Smooth muscle cell (in vitro differentiated cells): ENCODE measurements around the gene GPR183. TPM values are rescaled to one million over a fixed set of nuclear protein-coding genes. Genes with fewer than 3 reads are reported as not detected.

Source experiments
- DNase-seq: peaks from one replicate; lab custom pipeline; 2025; ENCODE audit not compliant: unreplicated experiment; lab: John Stamatoyannopoulos, UW
- H2AFZ ChIP-seq: fragments of 200-600 bp; sonication (generic); 2 replicates; pipeline ENCODE4 v1.6.0; 2016; ENCODE audit warnings: antibody characterized with exemption, low read depth, mild to moderate bottlenecking
- H3F3A ChIP-seq: fragments of 200-600 bp; sonication (generic); 2 replicates; pipeline ENCODE4 v1.6.0; 2017; ENCODE audit warnings: antibody characterized with exemption, low read depth
- H3K27ac ChIP-seq: fragments of 200-600 bp; sonication (generic); 2 replicates; pipeline ENCODE4 v1.5.1; 2016; ENCODE audit warnings: low read depth, mild to moderate bottlenecking
- H3K27me3 ChIP-seq: fragments of 200-600 bp; sonication (generic); 2 replicates; pipeline ENCODE4 v1.6.1; 2016; ENCODE audit warnings: low read depth, mild to moderate bottlenecking
- H3K36me3 ChIP-seq: fragments of 200-600 bp; sonication (generic); 2 replicates; pipeline ENCODE4 v1.5.1; 2016; ENCODE audit warnings: low read depth
- H3K4me1 ChIP-seq: fragments of 200-600 bp; sonication (generic); 2 replicates; pipeline ENCODE4 v1.5.1; 2016; ENCODE audit warnings: low read depth
- H3K4me2 ChIP-seq: fragments of 200-600 bp; sonication (generic); 2 replicates; pipeline ENCODE4 v1.6.0; 2016; ENCODE audit warnings: mild to moderate bottlenecking
- H3K4me3 ChIP-seq: fragments of 200-600 bp; sonication (generic); 2 replicates; pipeline ENCODE4 v1.5.1; 2016; ENCODE audit warnings: mild to moderate bottlenecking
- H3K79me2 ChIP-seq: fragments of 200-600 bp; sonication (generic); 2 replicates; pipeline ENCODE4 v1.6.0; 2016; ENCODE audit warnings: low read depth, mild to moderate bottlenecking
- H3K9ac ChIP-seq: fragments of 200-600 bp; sonication (generic); 2 replicates; pipeline ENCODE4 v1.6.0; 2016; ENCODE audit warnings: low read depth
- H3K9me3 ChIP-seq: fragments of 200-600 bp; sonication (generic); replicated peaks from 2 replicates; pipeline ENCODE4 v1.5.1; 2016; ENCODE audit warnings: low read depth
- H4K20me1 ChIP-seq: fragments of 200-600 bp; sonication (generic); 2 replicates; pipeline ENCODE4 v1.6.0; 2016; ENCODE audit warnings: low read depth
- WGBS: methylation state at CpG from one replicate; pipeline ENCODE4 v1.1.7; 2016; ENCODE audit warnings: low lambda C conversion rate; 5-methylcytosine and 5-hydroxymethylcytosine counted together
- polyA plus RNA-seq: library from polyadenylated mRNA; unstranded; fragments of >200 nt; fragmentation: Nextera tagmentation; extraction: Ambion mirVana; gene quantifications from 2 replicates; pipeline ENCODE4 v1.2.1, GENCODE V29; 2016
- total RNA-seq: library from RNA; depleted of rRNA; stranded (reverse); fragments of >200 nt; gene quantifications from 2 replicates; pipeline ENCODE4 v1.2.3, GENCODE V29; 2014
- TF ChIP-seq, protein P1 (sequence below): fragments of 200-600 bp; sonication (generic); IDR thresholded peaks from 2 replicates; pipeline ENCODE4 v1.5.1; 2017; ENCODE audit warnings: borderline replicate concordance, mild to moderate bottlenecking, antibody characterized with exemption; ENCODE audit not compliant: insufficient read depth, poor library complexity, severe bottlenecking

Gene GPR183
- total and polyA plus RNA-seq, 2 experiments from 2014 or later = 32.4 to 33.0 TPM

- WGBS = 92% methylated on average over 10 of the region's 10 CpGs
- no peaks in the 10 kb centered on the region for H3K27me3 ChIP-seq
- TF ChIP-seq, protein P1, sequence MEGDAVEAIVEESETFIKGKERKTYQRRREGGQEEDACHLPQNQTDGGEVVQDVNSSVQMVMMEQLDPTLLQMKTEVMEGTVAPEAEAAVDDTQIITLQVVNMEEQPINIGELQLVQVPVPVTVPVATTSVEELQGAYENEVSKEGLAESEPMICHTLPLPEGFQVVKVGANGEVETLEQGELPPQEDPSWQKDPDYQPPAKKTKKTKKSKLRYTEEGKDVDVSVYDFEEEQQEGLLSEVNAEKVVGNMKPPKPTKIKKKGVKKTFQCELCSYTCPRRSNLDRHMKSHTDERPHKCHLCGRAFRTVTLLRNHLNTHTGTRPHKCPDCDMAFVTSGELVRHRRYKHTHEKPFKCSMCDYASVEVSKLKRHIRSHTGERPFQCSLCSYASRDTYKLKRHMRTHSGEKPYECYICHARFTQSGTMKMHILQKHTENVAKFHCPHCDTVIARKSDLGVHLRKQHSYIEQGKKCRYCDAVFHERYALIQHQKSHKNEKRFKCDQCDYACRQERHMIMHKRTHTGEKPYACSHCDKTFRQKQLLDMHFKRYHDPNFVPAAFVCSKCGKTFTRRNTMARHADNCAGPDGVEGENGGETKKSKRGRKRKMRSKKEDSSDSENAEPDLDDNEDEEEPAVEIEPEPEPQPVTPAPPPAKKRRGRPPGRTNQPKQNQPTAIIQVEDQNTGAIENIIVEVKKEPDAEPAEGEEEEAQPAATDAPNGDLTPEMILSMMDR = no peak
- no peak overlapping the region for H2AFZ ChIP-seq
- H3K36me3 ChIP-seq = no peaks in the 10 kb centered on the region
- peaks cover 9% of the 10 kb centered on the region for H3K79me2 ChIP-seq
- no peaks in the 10 kb centered on the region for H3K9me3 ChIP-seq
- peaks cover 25% of the 10 kb centered on the region for H3F3A ChIP-seq
- peaks cover 26% of the 10 kb centered on the region for H3K4me1 ChIP-seq
- no peak overlapping the region for H3K9ac ChIP-seq
- peak overlapping the region; percentile 97 for H3K27ac ChIP-seq
- no peaks in the 10 kb centered on the region for H4K20me1 ChIP-seq
- peak overlapping the region; percentile 62 for H3K4me2 ChIP-seq
- no peak for DNase-seq
- no peak overlapping the region for H3K4me3 ChIP-seq
Measured at GRCh38 chr13:99311748-99312492, 4.7 kb upstream of the GPR183 start.

GRCh38 chr13:99311137-99311536, 3.9 kb upstream of the GPR183 start:
- DNase-seq = no peak
- H3K9ac ChIP-seq = peak overlapping the region; percentile 78
- H3K27me3 ChIP-seq = no peaks in the 10 kb centered on the region
- no peaks in the 10 kb centered on the region for H3K36me3 ChIP-seq
- TF ChIP-seq, protein P1 = no peak
- H3K27ac ChIP-seq = peak overlapping the region; percentile 97
- H3K4me3 ChIP-seq = no peak overlapping the region
- 60% methylated on average over 4 of the region's 4 CpGs for WGBS
- H3K79me2 ChIP-seq = peaks cover 16% of the 10 kb centered on the region
- peaks cover 33% of the 10 kb centered on the region for H3K4me1 ChIP-seq
- H3K9me3 ChIP-seq = no peaks in the 10 kb centered on the region
- H3K4me2 ChIP-seq = peak overlapping the region; percentile 62
- no peaks in the 10 kb centered on the region for H4K20me1 ChIP-seq
- H2AFZ ChIP-seq = no peak overlapping the region
- H3F3A ChIP-seq = peaks cover 25% of the 10 kb centered on the region

DNA sequence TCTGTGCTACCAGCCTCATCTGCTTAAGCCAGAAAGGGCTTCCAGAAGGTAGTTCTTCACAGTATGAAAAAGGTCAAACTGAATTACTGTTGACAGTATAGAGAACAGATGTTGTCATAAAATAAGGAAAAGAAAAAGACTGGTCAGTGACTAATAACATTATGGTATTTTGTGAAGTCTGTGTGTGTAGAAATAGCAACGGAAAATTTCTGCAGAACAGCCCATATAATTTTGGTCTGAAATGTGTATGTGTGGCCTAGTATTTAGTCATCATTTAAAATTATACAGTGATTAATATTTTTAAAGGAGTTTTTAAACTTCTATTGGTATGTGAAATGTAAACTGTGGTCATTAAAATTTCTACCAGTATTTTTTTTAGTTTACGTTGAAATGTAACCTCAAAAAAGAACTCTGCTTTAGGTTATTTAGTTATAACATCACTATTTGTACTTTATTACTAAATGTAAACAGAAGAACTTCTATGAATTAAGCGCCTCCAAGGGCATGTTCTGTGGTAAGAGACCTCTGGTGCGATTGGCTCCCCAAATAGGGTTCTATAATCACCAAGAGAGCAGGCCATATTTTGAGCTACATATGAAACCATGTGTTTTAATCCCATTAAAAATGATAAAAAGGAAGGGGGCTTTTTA, 3.3 kb upstream of the GPR183 start:
- 27% methylated on average over 4 of the region's 4 CpGs for WGBS
- peaks cover 33% of the 10 kb centered on the region for H3K4me1 ChIP-seq
- peak overlapping the region; percentile 97 for H3K27ac ChIP-seq
- peaks cover 25% of the 10 kb centered on the region for H3F3A ChIP-seq
- peak overlapping the region; percentile 62 for H3K4me2 ChIP-seq
- H3K4me3 ChIP-seq = no peak overlapping the region
- peak overlapping the region; percentile 78 for H3K9ac ChIP-seq
- no peaks in the 10 kb centered on the region for H3K36me3 ChIP-seq
- TF ChIP-seq, protein P1 = no peak
- no peaks in the 10 kb centered on the region for H3K9me3 ChIP-seq
- DNase-seq = no peak
- H4K20me1 ChIP-seq = no peaks in the 10 kb centered on the region
- H3K79me2 ChIP-seq = peaks cover 23% of the 10 kb centered on the region
- H3K27me3 ChIP-seq = no peaks in the 10 kb centered on the region
- H2AFZ ChIP-seq = no peak overlapping the region
